Islet of Langerhans (tissue), 1 donor: Measurements from ENCODE around the gene ARHGAP18.
A peak's percentile ranks its signal among the peaks of the same experiment; 100 is the strongest.

ENCODE experiments used
- FAIRE-seq: peaks from one replicate; lab custom pipeline; 2011; peaks lifted over from hg19 to GRCh38; lab: Jason Lieb, UNC

Gene ARHGAP18

GRCh38 chr6:129692467-129692866, 17.5 kb downstream of the ARHGAP18 start:
- no peak for FAIRE-seq

GRCh38 chr6:129691709-129692108, 18.3 kb downstream of the ARHGAP18 start:
- FAIRE-seq, result no peak

- FAIRE-seq, result no peak
Measured at GRCh38 chr6:129691043-129691640, 18.8 kb downstream of the ARHGAP18 start.

GRCh38 chr6:129686941-129687627, 22.9 kb downstream of the ARHGAP18 start:
- no peak for FAIRE-seq

- no peak for FAIRE-seq
Measured at GRCh38 chr6:129685662-129686031, 24.3 kb downstream of the ARHGAP18 start.

GRCh38 chr6:129684903-129685661, 24.9 kb downstream of the ARHGAP18 start:
- FAIRE-seq, result no peak

- no peak for FAIRE-seq
Measured at GRCh38 chr6:129684323-129684884, 25.6 kb downstream of the ARHGAP18 start.

- no peak for FAIRE-seq
Measured at GRCh38 chr6:129683601-129684322, 26.2 kb downstream of the ARHGAP18 start.

- FAIRE-seq, result no peak
Measured at GRCh38 chr6:129681913-129682205, 28.1 kb downstream of the ARHGAP18 start.

- no peak for FAIRE-seq
Measured at GRCh38 chr6:129680633-129681032, 29.3 kb downstream of the ARHGAP18 start.

GRCh38 chr6:129679758-129680157, 30.2 kb downstream of the ARHGAP18 start:
- no peak for FAIRE-seq

- FAIRE-seq, result no peak
Measured at GRCh38 chr6:129679275-129679674, 30.7 kb downstream of the ARHGAP18 start.

- peak; percentile 30 for FAIRE-seq
Measured at GRCh38 chr6:129678463-129678862, 31.5 kb downstream of the ARHGAP18 start.

GRCh38 chr6:129677620-129678325, 32.2 kb downstream of the ARHGAP18 start:
- no peak for FAIRE-seq

GRCh38 chr6:129675669-129676472, 34.1 kb downstream of the ARHGAP18 start:
- no peak for FAIRE-seq

- FAIRE-seq, result no peak
Measured at GRCh38 chr6:129673748-129674147, 36.2 kb downstream of the ARHGAP18 start.

GRCh38 chr6:129672881-129673631, 36.9 kb downstream of the ARHGAP18 start:
- no peak for FAIRE-seq

- FAIRE-seq, result no peak
Measured at GRCh38 chr6:129672341-129672682, 37.7 kb downstream of the ARHGAP18 start.

- FAIRE-seq, result no peak
Measured at GRCh38 chr6:129671442-129672340, 38.3 kb downstream of the ARHGAP18 start.
